Adrenal gland (tissue), 12 donors: ENCODE measurements around the gene GRAMD2A. TPM values are rescaled to one million over a fixed set of nuclear protein-coding genes. Genes with fewer than 3 reads are reported as not detected.

ENCODE experiments used
- DNase-seq, 7 donors: peaks; one replicate each; pipeline ENCODE4 v3.0.0-alpha.2; 2019 to 2020
- H3K27ac ChIP-seq, 5 donors: fragments of 200-600 bp; sonication (generic) in 4 of 5; 1 replicate in 3 of 5; 2 replicates in 2 of 5; pipeline versions ENCODE4 v1.5.1 to v1.8.0; 2016 to 2020; ENCODE audit warnings: mild to moderate bottlenecking in 1 of 5
- H3K27me3 ChIP-seq: fragments of 200-600 bp; 2 replicates; pipeline ENCODE4 v1.8.0; 2021
- H3K36me3 ChIP-seq, 2 donors: fragments of 200-600 bp; replicated peaks in 1 of 2; 1 replicate in 1 of 2; 2 replicates in 1 of 2; pipeline versions ENCODE4 v1.5.1 to v1.8.0; 2018 to 2022
- H3K4me1 ChIP-seq, 2 donors: fragments of 200-600 bp; replicated peaks in 1 of 2; 1 replicate in 1 of 2; 2 replicates in 1 of 2; pipeline versions ENCODE4 v1.5.1 to v1.8.0; 2018 to 2021
- H3K4me3 ChIP-seq, 4 donors: fragments of 200-600 bp; sonication (generic) in 3 of 4; one replicate each; pipeline ENCODE4 v1.5.1; 2016 to 2018
- H3K9me3 ChIP-seq, 3 donors: fragments of 200-600 bp; sonication (generic) in 1 of 3; replicated peaks in 1 of 3; 1 replicate in 2 of 3; 2 replicates in 1 of 3; pipeline versions ENCODE4 v1.5.1 to v1.8.0; 2016 to 2021
- CTCF ChIP-seq, 6 experiments: fragments of 450-650 bp in 4 of 6; fragments of 200-600 bp in 2 of 6; sonication (generic) in 1 of 6; IDR thresholded peaks; 1 replicate in 5 of 6; 2 replicates in 1 of 6; pipeline versions ENCODE4 v1.5.1 to v1.8.0; 2016 to 2021; ENCODE audit warnings: antibody characterized with exemption in 6 of 6, mild to moderate bottlenecking in 2 of 6, moderate library complexity in 1 of 6
- POLR2A ChIP-seq, 2 donors: fragments of 450-650 bp; IDR thresholded peaks; one replicate each; pipeline ENCODE4 v1.6.1; 2017; ENCODE audit warnings: antibody characterized with exemption in 2 of 2, mild to moderate bottlenecking in 2 of 2, moderate library complexity in 1 of 2
- WGBS, 4 donors: extraction: QIAGEN DNeasy Blood & Tissue Kit in 2 of 4; methylation state at CpG; one replicate each; pipeline versions ENCODE4 v1.1.5 to v1.1.7; 2013 to 2017; 5-methylcytosine and 5-hydroxymethylcytosine counted together
- intact Hi-C, 2 donors: fragments of 100-400 bp; cut with DNase I; formaldehyde crosslinking; loops; one replicate each; pipeline versions ENCODE4 v1.14.1 to v1.15.0; 2022 to 2023
- polyA plus RNA-seq, 3 donors: library from polyadenylated mRNA; stranded (reverse); fragments of 200-250 nt in 2 of 3; fragments of 350-450 nt in 1 of 3; fragmentation: Illumina TruSeq in 1 of 3; extraction: RNeasy Lipid Tissue Mini Kit (QIAGEN cat#74804) in 1 of 3; gene quantifications; one replicate each; pipeline ENCODE4 v1.2.3, GENCODE V29; 2013 to 2014
- total RNA-seq, 9 donors: library from RNA; depleted of rRNA in 4 of 9; stranded (reverse); fragments of >200 nt in 4 of 9; fragments of 120-200 nt in 1 of 9; fragmentation: NEBNext Ultra II Directional in 1 of 9; extraction: Animal tissue kit (Norgen Biotek cat#: 25700) in 1 of 9; gene quantifications; one replicate each; pipeline versions ENCODE4 v1.1.0 to v1.2.4, GENCODE V29; 2013 to 2023
- donor health status: healthy with polysubstance abuse.
- donor health status: Bipolar disorder and iron deficiency.
- donor health status: DM: yes; HTN: yes; CAD: no.
- donor health status: DM: no; HTN: no; CAD: no.
- donor health status: DM: no; HTN: no; CAD: no.
- donor health status: DM: yes; HTN: yes; CAD: no.

GRAMD2A gene
- total and polyA plus RNA-seq, 12 donors, result 0.07 to 0.64 (median 0.35) TPM; not detected in 4

- Histone ChIP-seq H3K27me3 (no peaks in the 10 kb centered on the region), H3K9me3 (no peaks in the 10 kb centered on the region), H3K27ac (no peak overlapping the region), H3K4me3 (no peak overlapping the region), H3K4me1 (no peaks in the 10 kb centered on the region), H3K36me3 (no peaks in the 10 kb centered on the region)
- intact Hi-C loops, result no loop called here
- no peak for TF ChIP-seq POLR2A (IDR thresholded peaks at IDR 0.05)
- TF ChIP-seq CTCF (IDR thresholded peaks at IDR 0.05), result no peak
- no peak for DNase-seq
- WGBS, 4 donors, result 89 to 96% (median 92%) methylated on average over 15 to 16 of the region's 16 CpGs
These were observed 27.5 kb downstream of the GRAMD2A start for GRCh38 chr15:72169921-72170611.

GRCh38 chr15:72169236-72169920, 28.2 kb downstream of the GRAMD2A start:
- WGBS, 4 donors, result 80 to 88% (median 85%) methylated on average over 5 to 10 of the region's 10 CpGs
- no peak overlapping the region for H3K4me3 ChIP-seq
- no peak for DNase-seq
- intact Hi-C loops, result no loop called here
- TF ChIP-seq CTCF (IDR thresholded peaks at IDR 0.05) (no peak), POLR2A (IDR thresholded peaks at IDR 0.05) (no peak)
- H3K27me3 ChIP-seq, result no peaks in the 10 kb centered on the region
- no peaks in the 10 kb centered on the region for H3K9me3 ChIP-seq
- H3K36me3 ChIP-seq, result no peaks in the 10 kb centered on the region
- no peaks in the 10 kb centered on the region for H3K4me1 ChIP-seq
- no peak overlapping the region for H3K27ac ChIP-seq

GRCh38 chr15:72168808-72169190, 28.8 kb downstream of the GRAMD2A start:
- Histone ChIP-seq H3K36me3 (no peaks in the 10 kb centered on the region), H3K4me1 (no peaks in the 10 kb centered on the region), H3K27me3 (no peaks in the 10 kb centered on the region), H3K27ac (no peak overlapping the region), H3K4me3 (no peak overlapping the region), H3K9me3 (no peaks in the 10 kb centered on the region)
- no peak for DNase-seq
- TF ChIP-seq POLR2A (IDR thresholded peaks at IDR 0.05), result no peak
- TF ChIP-seq CTCF (IDR thresholded peaks at IDR 0.05), result no peak
- 61 to 85% (median 65%) methylated on average over 2 to 4 of the region's 4 CpGs for WGBS, 4 donors
- intact Hi-C loops, result no loop called here

- no peak for TF ChIP-seq POLR2A (IDR thresholded peaks at IDR 0.05)
- TF ChIP-seq CTCF (IDR thresholded peaks at IDR 0.05), result no peak
- no peak for DNase-seq
- H3K27ac ChIP-seq, result no peak overlapping the region
- 33 to 52% (median 39%) methylated on average over 2 to 7 of the region's 7 CpGs for WGBS, 4 donors
- H3K27me3 ChIP-seq, result no peaks in the 10 kb centered on the region
- no peak overlapping the region for H3K4me3 ChIP-seq
- no peaks in the 10 kb centered on the region for H3K36me3 ChIP-seq
- no peaks in the 10 kb centered on the region for H3K4me1 ChIP-seq
- intact Hi-C loops, result no loop called here
- H3K9me3 ChIP-seq, result no peaks in the 10 kb centered on the region
These were observed 29.3 kb downstream of the GRAMD2A start for GRCh38 chr15:72168131-72168807.
